ENCODE measurements around the gene ACSS1.

The ACSS1 gene

GRCh38 chr20:25078662-25079061 lies 20.7 kb upstream of the ACSS1 start:
- no peak for DNase-seq (ENCODE audit: low read depth in 3 of 3)

DNA sequence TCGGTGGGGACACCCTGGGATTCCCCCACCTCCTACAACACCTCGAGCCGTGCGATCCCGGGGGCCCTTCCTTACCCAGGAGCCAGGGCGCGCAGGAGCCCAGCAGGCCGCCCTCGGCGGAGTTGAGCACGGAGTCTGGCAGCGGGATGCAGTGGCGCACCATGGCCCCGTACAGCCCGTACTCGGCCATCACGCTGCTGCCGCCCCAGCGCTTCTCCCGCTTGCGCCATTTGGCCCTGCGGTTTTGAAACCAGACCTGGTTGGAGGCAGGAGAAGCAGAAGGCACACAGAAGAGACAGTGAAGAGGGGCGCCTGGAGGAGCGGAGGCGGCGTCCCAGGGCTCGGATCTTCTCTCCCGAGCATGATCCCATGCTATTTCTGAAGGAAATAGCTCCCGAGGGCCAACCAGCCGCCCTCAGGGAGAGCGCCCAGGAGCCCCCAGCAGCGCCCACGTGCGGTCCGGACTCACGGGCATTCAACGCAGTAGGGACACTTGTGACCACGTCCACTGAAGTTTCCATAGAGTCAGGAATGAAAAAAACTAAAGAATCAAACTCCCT lies 19.8 kb upstream of the ACSS1 start:
- DNase-seq (ENCODE audit: low read depth in 3 of 3), result no peak

DNA sequence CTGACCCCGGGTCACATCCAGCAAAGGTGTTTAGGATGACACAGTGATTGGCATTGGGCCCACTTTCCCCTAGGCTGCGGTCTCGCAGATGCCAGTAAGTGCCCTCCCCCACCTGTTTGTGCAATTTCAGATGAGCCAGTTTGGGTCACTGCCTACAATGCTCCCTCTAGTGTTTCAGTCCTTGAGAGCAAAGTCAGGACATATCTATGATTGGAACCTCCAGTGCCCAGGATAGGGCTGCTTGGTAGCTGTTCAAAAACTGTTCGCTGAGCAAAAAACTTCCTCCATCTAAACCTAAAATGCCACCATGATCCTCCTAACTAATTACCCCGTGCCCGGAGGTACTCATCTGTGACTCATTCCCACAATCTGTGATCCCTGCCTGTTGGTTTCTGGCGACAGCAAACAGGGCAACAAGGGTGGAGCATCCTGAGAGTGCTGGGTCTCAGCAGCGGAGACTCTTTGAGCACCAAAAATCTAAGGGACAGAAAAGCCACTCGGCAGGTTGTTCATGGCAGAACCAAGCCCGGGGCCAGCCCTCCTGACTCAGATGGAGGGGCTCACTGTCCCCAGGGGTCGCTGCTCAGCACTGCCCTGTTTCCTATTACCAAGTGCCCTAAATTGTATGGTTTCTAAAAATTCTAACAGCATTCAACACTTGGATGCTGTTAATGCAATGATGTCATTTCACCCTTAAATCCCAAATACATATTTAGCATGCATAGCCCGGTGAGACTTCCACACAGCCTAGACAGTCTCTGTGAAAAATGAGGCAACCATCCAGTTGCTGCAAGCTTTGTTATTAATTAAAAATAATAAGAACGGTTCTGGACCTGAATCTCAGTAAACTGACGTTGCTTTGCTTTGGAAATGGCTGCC lies 19.0 kb upstream of the ACSS1 start:
- no peak for DNase-seq (ENCODE audit: low read depth in 3 of 3)

- DNase-seq (ENCODE audit: low read depth in 3 of 3), result no peak
Observed at GRCh38 chr20:25076201-25076600, 18.3 kb upstream of the ACSS1 start.

- no peak for DNase-seq (ENCODE audit: low read depth in 3 of 3)
Observed at GRCh38 chr20:25073544-25073943, 15.6 kb upstream of the ACSS1 start.

- DNase-seq (ENCODE audit: low read depth in 3 of 3), result no peak
Observed at GRCh38 chr20:25072226-25072811, 14.4 kb upstream of the ACSS1 start.

GRCh38 chr20:25071734-25072133 lies 13.8 kb upstream of the ACSS1 start:
- DNase-seq (ENCODE audit: low read depth in 3 of 3), result no peak

GRCh38 chr20:25070821-25071473 lies 13.0 kb upstream of the ACSS1 start:
- no peak for DNase-seq (ENCODE audit: low read depth in 3 of 3)

- no peak for DNase-seq (ENCODE audit: low read depth in 3 of 3)
Observed at GRCh38 chr20:25067102-25067987, 9.4 kb upstream of the ACSS1 start.

GRCh38 chr20:25066386-25066785 lies 8.4 kb upstream of the ACSS1 start:
- DNase-seq (ENCODE audit: low read depth in 3 of 3), result no peak

DNA sequence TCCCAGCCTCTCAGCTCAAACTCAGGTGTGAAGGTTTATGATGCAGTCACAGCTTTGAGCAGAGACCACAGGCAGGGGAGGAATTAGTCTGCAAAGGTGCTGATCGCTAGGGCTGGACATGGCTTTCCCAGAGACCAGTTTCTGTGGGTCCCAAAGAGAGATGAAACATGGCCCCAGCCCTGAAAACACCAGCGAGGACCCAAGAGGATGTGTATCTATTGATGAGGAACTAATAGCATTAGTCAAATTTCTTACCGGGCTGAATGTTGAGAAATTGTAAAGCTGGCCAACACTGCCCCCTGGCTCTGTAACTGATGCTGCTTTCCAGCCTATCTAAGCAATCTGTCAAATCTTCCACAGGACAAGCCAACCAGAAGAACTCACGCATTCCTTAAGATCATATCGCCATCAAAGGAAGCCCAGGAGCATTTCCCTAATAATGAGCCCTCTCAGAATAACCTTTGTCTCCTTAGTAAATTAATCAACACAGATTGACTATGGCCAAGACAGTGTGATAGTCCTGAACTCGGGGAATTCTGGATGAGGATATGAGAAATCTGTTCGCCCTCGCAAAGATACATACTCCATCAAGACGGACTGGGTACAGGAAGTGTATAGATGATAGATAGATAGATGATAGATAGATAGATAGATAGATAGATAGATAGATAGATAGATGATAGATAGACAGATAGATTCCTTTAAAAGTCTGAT lies 7.8 kb upstream of the ACSS1 start:
- peak in 2 of 3 experiments; percentile 45 to 46 for DNase-seq (ENCODE audit: low read depth in 3 of 3)

DNA sequence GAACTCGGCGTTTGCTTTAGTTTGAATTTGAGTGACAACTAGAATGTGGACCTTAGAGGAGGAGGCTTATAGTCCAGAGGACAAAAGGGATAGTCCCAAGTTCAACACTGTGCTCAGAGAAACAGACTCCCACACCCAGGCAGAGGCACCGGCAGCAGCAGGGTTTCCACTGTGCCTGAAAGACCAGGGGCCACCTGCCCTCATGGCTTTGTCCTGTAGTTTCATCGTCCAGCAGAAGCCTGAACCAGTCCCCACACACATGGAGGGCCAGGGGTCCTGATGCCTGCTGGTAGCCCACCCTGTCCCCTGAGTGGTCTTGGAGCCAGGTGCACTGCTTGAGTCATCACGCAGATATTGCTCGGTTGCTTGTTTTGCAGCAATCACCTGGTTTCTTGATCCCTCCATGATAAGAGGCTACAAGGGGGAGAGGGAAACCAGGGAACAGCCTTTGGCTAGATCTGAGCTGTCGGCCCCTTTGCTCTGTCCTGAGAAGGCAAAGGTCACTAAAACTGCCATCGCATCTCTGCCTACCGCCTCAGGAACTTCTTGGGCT lies 7.2 kb upstream of the ACSS1 start:
- no peak for DNase-seq (ENCODE audit: low read depth in 3 of 3)

DNA sequence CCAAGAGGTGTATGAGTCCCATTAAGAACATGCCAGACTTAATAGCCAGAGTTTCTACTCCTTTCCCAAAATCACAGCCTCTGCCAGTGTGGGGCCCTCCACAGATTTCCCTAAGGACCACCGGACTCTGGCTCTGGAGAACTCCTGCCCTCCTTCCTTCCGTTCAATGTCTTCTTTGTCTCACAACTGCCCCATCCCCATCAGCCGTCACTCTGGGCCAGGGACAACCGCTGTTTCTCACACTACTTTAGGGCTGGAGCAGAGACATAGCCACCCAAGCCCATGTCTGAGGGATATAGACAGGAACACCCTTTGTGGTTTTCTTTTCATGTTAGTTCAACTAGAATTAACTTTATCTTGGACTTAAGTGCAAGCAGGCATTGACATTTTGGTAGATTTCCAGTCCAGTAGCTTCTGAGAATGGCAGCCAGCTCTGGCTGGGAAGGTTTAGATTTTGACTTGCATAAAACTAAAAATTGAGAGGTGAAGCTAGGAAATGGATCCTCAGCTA lies 6.7 kb upstream of the ACSS1 start:
- no peak for DNase-seq (ENCODE audit: low read depth in 3 of 3)

DNA sequence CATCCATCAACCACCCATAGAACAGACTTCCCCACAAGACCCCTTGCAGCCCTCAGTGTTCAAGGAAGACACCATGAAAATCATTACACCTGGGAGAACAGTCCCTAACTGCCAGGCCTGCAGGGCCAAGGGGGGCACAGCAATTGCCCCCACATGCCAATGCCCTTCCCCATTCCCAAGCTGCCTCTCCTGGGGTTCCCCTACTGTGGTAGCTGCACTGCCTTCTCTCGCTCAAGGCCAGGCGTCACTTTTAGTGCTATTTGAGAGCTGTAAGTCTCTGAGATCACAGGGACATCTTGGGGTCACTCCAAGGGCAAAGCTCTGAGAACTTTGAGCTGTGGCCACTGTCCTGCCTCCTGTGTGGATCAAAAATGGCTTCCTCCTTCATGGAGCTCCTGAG lies 6.0 kb upstream of the ACSS1 start:
- no peak for DNase-seq (ENCODE audit: low read depth in 3 of 3)

- no peak for DNase-seq (ENCODE audit: low read depth in 3 of 3)
Observed at GRCh38 chr20:25063546-25063945, 5.6 kb upstream of the ACSS1 start.

DNA sequence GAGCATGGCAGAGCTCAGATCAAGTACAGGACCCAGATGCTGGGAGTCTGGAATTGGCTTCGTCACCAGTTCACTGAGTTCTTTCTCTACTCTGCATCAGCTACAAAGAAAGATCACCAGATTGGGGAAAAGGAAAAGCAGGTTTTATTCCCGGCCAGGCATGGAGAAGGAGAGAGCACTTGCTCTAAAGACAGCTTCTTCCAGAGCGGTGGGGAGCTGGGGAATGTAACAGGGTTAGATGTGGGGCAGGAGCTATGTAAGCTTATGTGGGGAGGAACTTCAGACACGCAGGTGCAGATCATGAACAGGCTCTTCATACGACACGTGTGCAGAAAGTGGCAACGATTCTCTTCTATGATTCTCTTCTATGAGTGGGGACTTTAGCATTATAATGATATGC lies 4.9 kb upstream of the ACSS1 start:
- no peak for DNase-seq (ENCODE audit: low read depth in 3 of 3)

GRCh38 chr20:25061821-25062530 lies 4.0 kb upstream of the ACSS1 start:
- no peak for DNase-seq (ENCODE audit: low read depth in 3 of 3)

DNA sequence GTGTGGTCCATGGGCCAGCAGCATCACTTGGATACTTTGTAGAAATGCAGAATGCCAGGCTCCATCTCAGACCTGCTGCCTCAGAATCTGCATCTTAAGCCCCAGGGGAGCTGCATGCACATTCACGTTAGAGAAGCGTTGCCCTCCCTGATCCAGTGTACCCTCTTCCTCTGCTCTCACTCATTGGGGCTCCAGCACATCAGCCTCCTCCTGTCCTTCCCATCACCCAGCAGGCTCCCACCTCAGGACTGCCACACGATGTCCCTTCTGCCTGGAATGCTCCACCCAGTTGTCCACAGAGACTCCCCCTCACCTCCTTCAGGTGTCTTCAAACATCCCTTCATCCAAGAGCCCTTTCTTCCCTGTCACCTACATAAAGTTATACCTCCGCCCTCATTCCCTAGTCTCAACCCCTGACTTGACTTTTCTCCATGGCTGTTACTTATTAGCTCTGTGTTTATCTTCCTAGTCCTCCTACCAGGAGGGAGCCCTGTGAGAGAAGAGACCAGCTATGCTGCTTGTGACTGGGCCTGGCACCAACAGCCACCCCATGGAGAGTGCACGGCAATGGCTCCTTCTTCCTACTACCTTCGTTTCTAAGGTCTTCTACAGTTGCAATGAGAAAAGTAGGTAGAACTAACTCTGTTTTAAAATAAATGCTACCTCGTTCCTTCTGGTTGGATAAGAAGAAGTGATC lies 3.3 kb upstream of the ACSS1 start:
- no peak for DNase-seq (ENCODE audit: low read depth in 3 of 3)

DNA sequence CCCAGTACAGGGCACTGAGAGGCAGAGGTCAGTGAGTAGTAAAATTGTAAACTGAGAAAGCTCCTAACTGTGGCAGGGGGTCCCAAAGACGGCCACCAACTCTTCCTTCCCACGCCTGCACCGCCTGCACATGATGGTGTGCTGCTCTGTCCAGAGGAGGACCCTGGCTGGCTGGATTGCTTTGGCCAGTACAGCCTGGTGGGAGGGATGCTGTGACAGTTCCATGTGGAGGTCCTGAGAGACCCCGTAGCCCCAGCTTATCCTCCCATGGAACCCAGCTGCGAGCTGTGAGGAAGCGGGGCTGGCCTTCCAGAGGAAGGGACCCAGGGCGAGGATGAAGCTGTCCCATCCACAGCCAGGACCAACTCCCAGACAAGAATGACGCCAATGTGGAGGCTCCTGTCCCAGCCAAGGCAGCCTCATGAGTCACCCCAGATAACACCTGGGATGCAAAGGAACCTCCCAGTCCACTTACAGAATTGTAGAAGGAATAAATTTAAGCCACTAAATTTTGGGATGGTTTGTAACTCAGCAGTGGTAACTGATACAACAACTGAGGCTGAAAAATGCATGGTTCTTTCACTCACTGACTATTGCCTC lies 2.0 kb upstream of the ACSS1 start:
- no peak for DNase-seq (ENCODE audit: low read depth in 3 of 3)

All from stimulated activated CD4-positive, alpha-beta T cell treated with anti-CD3 and anti-CD28 coated beads, TNF-alpha, amount 100 ng/mL, for 4 hours (primary cell).